IMR-90 (cell line): ENCODE data around the gene RAPGEF2. TPM values are rescaled to one million over a fixed set of nuclear protein-coding genes. Genes with fewer than 3 reads are reported as not detected.

Source experiments
- ATAC-seq: fragments of 200-7000 bp; cut with Tn5 transposase; 2 replicates; pipeline ENCODE4 v1.9.1; 2020; ENCODE audit warnings: low read depth, mild to moderate bottlenecking, moderate library complexity
- BruUV-seq: library from RNA; stranded (reverse); fragments of 400-500 nt; replicated peaks from 2 replicates; lab custom pipeline; 2021; lab: Mats Ljungman, UMichigan
- CTCF ChIA-PET: fragments of 300-600 bp; formaldehyde crosslinking; extraction: SDS; loops from one replicate; lab custom pipeline; 2021; ENCODE audit warnings: antibody characterized with exemption; lab: Yijun Ruan, JAX
- POLR2A ChIA-PET: fragments of 300-600 bp; sonication (Branson Sonifier 250); formaldehyde crosslinking; loops from one replicate; lab custom pipeline; 2022; ENCODE audit warnings: antibody characterized with exemption; ENCODE audit not compliant: unreplicated experiment; lab: Charles Lee
- DNase-seq: peaks from one replicate; pipeline ENCODE4 v3.0.0; 2013
- H2AFZ ChIP-seq: replicated peaks from 2 replicates; pipeline ENCODE3; 2013; ENCODE audit warnings: low read length, mild to moderate bottlenecking; ENCODE audit not compliant: poor library complexity
- H2AK5ac ChIP-seq: 2 replicates; pipeline ENCODE4 v1.6.1; 2013; ENCODE audit warnings: low read depth, low read length, inconsistent platforms
- H2AK9ac ChIP-seq: replicated peaks from 2 replicates; pipeline ENCODE3; 2013; ENCODE audit warnings: mild to moderate bottlenecking, low read depth, low read length, moderate library complexity; ENCODE audit not compliant: poor library complexity
- H2BK120ac ChIP-seq: 2 replicates; pipeline ENCODE4 v1.6.1; 2013; ENCODE audit warnings: low read depth, low read length, inconsistent platforms
- H2BK15ac ChIP-seq: 3 replicates; pipeline ENCODE4 v1.6.1; 2013; ENCODE audit warnings: low read depth, low read length, inconsistent platforms
- H2BK20ac ChIP-seq: 2 replicates; pipeline ENCODE4 v1.6.1; 2013; ENCODE audit warnings: low read depth, mild to moderate bottlenecking, inconsistent platforms, low read length, moderate library complexity
- H2BK5ac ChIP-seq: 2 replicates; pipeline ENCODE4 v1.6.1; 2013; ENCODE audit warnings: mild to moderate bottlenecking, low read depth, low read length, inconsistent platforms; ENCODE audit not compliant: poor library complexity, severe bottlenecking
- H3K14ac ChIP-seq: replicated peaks from 2 replicates; pipeline ENCODE4 v1.6.1; 2013; ENCODE audit warnings: low read depth, low read length, inconsistent platforms
- H3K18ac ChIP-seq: 2 replicates; pipeline ENCODE4 v1.6.1; 2013; ENCODE audit warnings: low read depth, low read length, control low read depth
- H3K23ac ChIP-seq: 2 replicates; pipeline ENCODE4 v1.6.1; 2013; ENCODE audit warnings: low read depth, low read length, inconsistent platforms
- H3K27ac ChIP-seq: 2 replicates; pipeline ENCODE4 v1.5.1; 2013; ENCODE audit warnings: mild to moderate bottlenecking, control low read depth, low read length; ENCODE audit not compliant: insufficient read depth
- H3K27me3 ChIP-seq: 2 replicates; pipeline ENCODE4 v1.6.1; 2013; ENCODE audit warnings: low read length; ENCODE audit not compliant: control insufficient read depth, insufficient read depth
- H3K36me3 ChIP-seq: 2 replicates; pipeline ENCODE4 v1.6.1; 2013; ENCODE audit warnings: low read length, mixed read lengths; ENCODE audit not compliant: control insufficient read depth, insufficient read depth
- H3K4ac ChIP-seq: 2 replicates; pipeline ENCODE4 v1.6.1; 2013; ENCODE audit warnings: low read depth, low read length, inconsistent platforms
- H3K4me1 ChIP-seq: 2 replicates; pipeline ENCODE4 v1.6.1; 2013; ENCODE audit warnings: low read length, mixed read lengths; ENCODE audit not compliant: control insufficient read depth, insufficient read depth
- H3K4me2 ChIP-seq: 2 replicates; pipeline ENCODE4 v1.6.1; 2013; ENCODE audit warnings: low read depth, mild to moderate bottlenecking, control low read depth, low read length, moderate library complexity
- H3K4me3 ChIP-seq: 2 replicates; pipeline ENCODE4 v1.5.1; 2013; ENCODE audit warnings: low read depth, mild to moderate bottlenecking, control low read depth, low read length, moderate library complexity; ENCODE audit not compliant: insufficient read depth
- H3K56ac ChIP-seq: 2 replicates; pipeline ENCODE4 v1.6.1; 2013; ENCODE audit warnings: low read length, inconsistent platforms; ENCODE audit not compliant: insufficient read depth; ENCODE audit errors: extremely low read depth
- H3K79me1 ChIP-seq, 2 experiments: 2 replicates each; pipeline ENCODE4 v1.6.1; 2013; ENCODE audit warnings: low read length in 2 of 2, inconsistent platforms in 1 of 2, low read depth in 1 of 2
- H3K9ac ChIP-seq: 2 replicates; pipeline ENCODE4 v1.6.1; 2013; ENCODE audit warnings: low read depth, low read length, control low read depth
- H3K9me1 ChIP-seq: 2 replicates; pipeline ENCODE4 v1.6.1; 2013; ENCODE audit warnings: low read length, inconsistent platforms; ENCODE audit not compliant: insufficient read depth
- H3K9me3 ChIP-seq: 2 replicates; pipeline ENCODE4 v1.6.1; 2013; ENCODE audit warnings: low read length; ENCODE audit not compliant: control insufficient read depth, insufficient read depth
- H4K20me1 ChIP-seq: 2 replicates; pipeline ENCODE4 v1.6.1; 2013; ENCODE audit warnings: low read length, inconsistent platforms; ENCODE audit not compliant: insufficient read depth
- H4K5ac ChIP-seq: 2 replicates; pipeline ENCODE4 v1.6.1; 2013; ENCODE audit warnings: mild to moderate bottlenecking, low read depth, low read length, control low read depth
- H4K8ac ChIP-seq, 2 experiments: 2 replicates each; pipeline ENCODE4 v1.6.1; 2013; ENCODE audit warnings: low read depth in 2 of 2, low read length in 2 of 2, control low read depth in 1 of 2, inconsistent platforms in 1 of 2
- H4K91ac ChIP-seq: 2 replicates; pipeline ENCODE4 v1.6.1; 2013; ENCODE audit warnings: low read depth, low read length, inconsistent platforms; ENCODE audit not compliant: insufficient read depth
- FOS ChIP-seq: fragments of 150-350 bp; IDR thresholded peaks from 2 replicates; pipeline ENCODE4 v1.6.1; 2016; ENCODE audit warnings: low read depth, low read length
- MAZ ChIP-seq: IDR thresholded peaks from 2 replicates; pipeline ENCODE4 v1.6.1; 2012; ENCODE audit warnings: low read depth, mild to moderate bottlenecking, low read length, improper control_type of control experiment, moderate library complexity, borderline replicate concordance
- POLR2A ChIP-seq: IDR thresholded peaks from 2 replicates; pipeline ENCODE4 v1.6.1; 2012; ENCODE audit warnings: mild to moderate bottlenecking, low read depth, low read length
- RAD21 ChIP-seq: IDR thresholded peaks from 2 replicates; pipeline ENCODE4 v1.6.1; 2012; ENCODE audit warnings: low read length, improper control_type of control experiment
- RCOR1 ChIP-seq: IDR thresholded peaks from 2 replicates; pipeline ENCODE4 v1.6.1; 2012; ENCODE audit warnings: mild to moderate bottlenecking, low read length, improper control_type of control experiment; ENCODE audit not compliant: insufficient replicate concordance
- RFX5 ChIP-seq: IDR thresholded peaks from 2 replicates; pipeline ENCODE4 v1.8.0; 2012; ENCODE audit warnings: low read depth, mild to moderate bottlenecking, low read length, moderate library complexity
- WGBS, 2 experiments: methylation state at CpG; one replicate each; pipeline versions ENCODE4 v1.1.5 to v1.1.7; 2013; ENCODE audit warnings: missing lambda C conversion rate in 2 of 2; ENCODE audit not compliant: insufficient read length in 1 of 2; ENCODE audit errors: extremely low coverage in 2 of 2; 5-methylcytosine and 5-hydroxymethylcytosine counted together
- dilution Hi-C: fragments of 300-500 bp; cut with HindIII; formaldehyde crosslinking; loops from one replicate; pipeline ENCODE4 v1.14.3; 2018; ENCODE audit warnings: low sequenced_read_pairs; ENCODE audit not compliant: unreplicated experiment
- in situ Hi-C: fragments of 300-500 bp; cut with MboI; formaldehyde crosslinking; loops from 3 replicates; pipeline ENCODE4 v1.14.3; 2019; ENCODE audit warnings: low sequenced_read_pairs, inconsistent platforms, mixed read lengths
- intact Hi-C: fragments of 100-400 bp; cut with micrococcal nuclease; formaldehyde crosslinking; loops from 2 replicates; pipeline ENCODE4 v1.10.0; 2022
- polyA plus RNA-seq, 3 experiments: library from polyadenylated mRNA; depleted of rRNA; stranded (reverse); fragments of >200 nt; gene quantifications; 2 replicates each; pipeline ENCODE4 v1.2.3, GENCODE V29; 2012; ENCODE audit warnings: low replicate concordance in 1 of 3
- total RNA-seq: library from RNA; depleted of rRNA; stranded (reverse); fragments of >200 nt; gene quantifications from 2 replicates; pipeline ENCODE4 v1.2.3, GENCODE V29; 2012

RAPGEF2 gene
- total and polyA plus RNA-seq, 2 of the 4 experiments (the other 2 are of a cell fraction): 27.6 to 109 TPM

GRCh38 chr4:159153669-159154068 is 50.8 kb downstream of the RAPGEF2 start:
- Histone ChIP-seq H3K4me1 (peaks cover 2% of the 10 kb centered on the region; the same call in 1 of the 2 replicates), H2BK20ac (no peak overlapping the region), H4K8ac (no peak overlapping the region), H3K18ac (no peak overlapping the region), H4K91ac (no peak overlapping the region), H4K5ac (no peak overlapping the region), H2AFZ (no peak overlapping the region), H3K4me2 (no peak overlapping the region), H2AK5ac (no peak overlapping the region), H3K79me1 (peaks cover 15 to 35% of the 10 kb centered on the region in 2 experiments), H3K14ac (no peak overlapping the region), H2BK15ac (no peak overlapping the region), H2AK9ac (no peak overlapping the region), H3K36me3 (no peaks in the 10 kb centered on the region), H3K27me3 (no peaks in the 10 kb centered on the region), H3K23ac (no peak overlapping the region), H3K9me3 (no peaks in the 10 kb centered on the region), H3K9me1 (no peaks in the 10 kb centered on the region), H3K4me3 (no peak overlapping the region), H2BK5ac (no peak overlapping the region), H3K27ac (no peak overlapping the region), H4K20me1 (no peaks in the 10 kb centered on the region; the same call in 1 of the 2 replicates), H3K4ac (no peak overlapping the region), H3K9ac (no peak overlapping the region), H3K56ac (no peak overlapping the region), H2BK120ac (no peak overlapping the region)
- DNase-seq (no peak), ATAC-seq (no peak)
- no TSS peak for BruUV-seq
- in situ Hi-C loops (no loop called here), intact Hi-C loops (no loop called here), dilution Hi-C loops (no loop called here)
- no CpG with 5 or more reads among the region's 4 CpGs for WGBS, 2 experiments
- ChIA-PET POLR2A (no interaction called here), CTCF (interaction anchor here (1.2 kb wide), 1 partner anchor 11 kb away, joined by 4 read pairs; no protein-coding TSS in a partner anchor)
- TF ChIP-seq FOS: no peak
- TF ChIP-seq MAZ: no peak
- TF ChIP-seq RFX5: no peak
- TF ChIP-seq RAD21: no peak
- no peak for TF ChIP-seq POLR2A
- TF ChIP-seq RCOR1: no peak
